ENCODE measurements around the gene B4GALT2. TPM values are rescaled to one million over a fixed set of nuclear protein-coding genes. Genes with fewer than 3 reads are reported as not detected.

Gene B4GALT2
- total RNA-seq, 1 donor = 99.5 TPM

GRCh38 chr1:43977376-43978263 lies 1.4 kb upstream of the B4GALT2 start:
- peaks cover 44% of the 10 kb centered on the region for H3K4me1 ChIP-seq (ENCODE audit: insufficient read depth, low read length)
- peak overlapping the region; percentile 90 for H3K4me2 ChIP-seq (ENCODE audit: insufficient read depth, low read length)
- H3K27me3 ChIP-seq (ENCODE audit: insufficient read depth, low read length) = no peaks in the 10 kb centered on the region
- H3K9me3 ChIP-seq (ENCODE audit: low read depth, low read length) = no peaks in the 10 kb centered on the region
- peaks cover 31% of the 10 kb centered on the region for H3K36me3 ChIP-seq (ENCODE audit: insufficient read depth, low read length)
- peaks cover 47% of the 10 kb centered on the region for H4K20me1 ChIP-seq (ENCODE audit: insufficient read depth, low read length)
- peaks cover 73% of the 10 kb centered on the region for H3K79me2 ChIP-seq (ENCODE audit: insufficient read depth, low read length)
- no peak overlapping the region for H2AFZ ChIP-seq (ENCODE audit: low read length)
- DNase-seq (ENCODE audit: insufficient read length, low spot score, missing footprints) = peak; percentile 76
- no peak overlapping the region for H3K4me3 ChIP-seq (ENCODE audit: insufficient read depth, low read length)
- H3K27ac ChIP-seq (ENCODE audit: low read depth, low read length) = no peak overlapping the region
- TF ChIP-seq, protein P1, sequence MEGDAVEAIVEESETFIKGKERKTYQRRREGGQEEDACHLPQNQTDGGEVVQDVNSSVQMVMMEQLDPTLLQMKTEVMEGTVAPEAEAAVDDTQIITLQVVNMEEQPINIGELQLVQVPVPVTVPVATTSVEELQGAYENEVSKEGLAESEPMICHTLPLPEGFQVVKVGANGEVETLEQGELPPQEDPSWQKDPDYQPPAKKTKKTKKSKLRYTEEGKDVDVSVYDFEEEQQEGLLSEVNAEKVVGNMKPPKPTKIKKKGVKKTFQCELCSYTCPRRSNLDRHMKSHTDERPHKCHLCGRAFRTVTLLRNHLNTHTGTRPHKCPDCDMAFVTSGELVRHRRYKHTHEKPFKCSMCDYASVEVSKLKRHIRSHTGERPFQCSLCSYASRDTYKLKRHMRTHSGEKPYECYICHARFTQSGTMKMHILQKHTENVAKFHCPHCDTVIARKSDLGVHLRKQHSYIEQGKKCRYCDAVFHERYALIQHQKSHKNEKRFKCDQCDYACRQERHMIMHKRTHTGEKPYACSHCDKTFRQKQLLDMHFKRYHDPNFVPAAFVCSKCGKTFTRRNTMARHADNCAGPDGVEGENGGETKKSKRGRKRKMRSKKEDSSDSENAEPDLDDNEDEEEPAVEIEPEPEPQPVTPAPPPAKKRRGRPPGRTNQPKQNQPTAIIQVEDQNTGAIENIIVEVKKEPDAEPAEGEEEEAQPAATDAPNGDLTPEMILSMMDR (IDR thresholded peaks at IDR 0.05; ENCODE audit: extremely low read depth, low read depth, low read length) = no peak

DNA sequence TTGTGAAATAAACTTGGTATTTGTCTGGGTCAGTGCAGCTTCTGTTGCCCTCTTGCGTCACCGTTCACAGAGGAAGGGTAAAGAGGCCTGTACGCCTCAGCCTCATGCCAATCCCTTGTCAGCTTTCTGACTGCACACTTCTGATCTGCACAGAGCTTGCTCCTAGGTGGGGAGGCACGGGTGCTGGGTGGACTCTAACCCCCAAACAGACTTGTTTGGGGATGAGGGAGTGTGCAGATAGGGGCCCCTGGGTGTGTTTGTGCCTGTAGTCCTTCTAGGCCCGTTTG lies 803 bp upstream of the B4GALT2 start:
- TF ChIP-seq, protein P1 (IDR thresholded peaks at IDR 0.05; ENCODE audit: extremely low read depth, low read depth, low read length) = no peak
- Histone ChIP-seq H3K79me2 (ENCODE audit: insufficient read depth, low read length) (peaks cover 79% of the 10 kb centered on the region), H3K4me2 (ENCODE audit: insufficient read depth, low read length) (peak overlapping the region; percentile 90), H4K20me1 (ENCODE audit: insufficient read depth, low read length) (peaks cover 53% of the 10 kb centered on the region), H3K36me3 (ENCODE audit: insufficient read depth, low read length) (peaks cover 31% of the 10 kb centered on the region), H3K27ac (ENCODE audit: low read depth, low read length) (no peak overlapping the region), H2AFZ (ENCODE audit: low read length) (no peak overlapping the region), H3K27me3 (ENCODE audit: insufficient read depth, low read length) (no peaks in the 10 kb centered on the region), H3K9me3 (ENCODE audit: low read depth, low read length) (no peaks in the 10 kb centered on the region), H3K4me1 (ENCODE audit: insufficient read depth, low read length) (peaks cover 44% of the 10 kb centered on the region), H3K4me3 (ENCODE audit: insufficient read depth, low read length) (no peak overlapping the region)
- DNase-seq (ENCODE audit: insufficient read length, low spot score, missing footprints) = peak; percentile 83

DNA sequence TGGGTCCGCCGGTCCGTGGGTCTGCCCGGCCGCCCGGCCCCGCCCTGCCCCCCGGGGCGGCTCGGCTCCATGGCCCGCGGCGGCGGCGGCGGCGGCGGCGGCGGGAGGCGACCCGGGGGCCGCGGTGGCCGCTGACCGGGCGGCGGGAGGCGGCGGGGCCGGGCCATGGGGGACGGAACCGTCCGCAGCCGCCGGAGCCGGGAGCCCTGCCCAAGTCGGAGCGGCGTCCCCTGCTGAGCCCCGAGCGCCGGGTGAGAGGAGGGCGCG lies 184 bp downstream of the B4GALT2 start:
- peaks cover 42% of the 10 kb centered on the region for H3K4me1 ChIP-seq (ENCODE audit: insufficient read depth, low read length)
- no peaks in the 10 kb centered on the region for H3K9me3 ChIP-seq (ENCODE audit: low read depth, low read length)
- no peak for DNase-seq (ENCODE audit: insufficient read length, low spot score, missing footprints)
- H3K36me3 ChIP-seq (ENCODE audit: insufficient read depth, low read length) = peaks cover 33% of the 10 kb centered on the region
- H4K20me1 ChIP-seq (ENCODE audit: insufficient read depth, low read length) = peaks cover 63% of the 10 kb centered on the region
- H3K27ac ChIP-seq (ENCODE audit: low read depth, low read length) = no peak overlapping the region
- TF ChIP-seq, protein P1 (IDR thresholded peaks at IDR 0.05; ENCODE audit: extremely low read depth, low read depth, low read length) = no peak
- H2AFZ ChIP-seq (ENCODE audit: low read length) = no peak overlapping the region
- H3K4me3 ChIP-seq (ENCODE audit: insufficient read depth, low read length) = peak overlapping the region; percentile 73
- H3K79me2 ChIP-seq (ENCODE audit: insufficient read depth, low read length) = peaks cover 82% of the 10 kb centered on the region
- no peaks in the 10 kb centered on the region for H3K27me3 ChIP-seq (ENCODE audit: insufficient read depth, low read length)
- peak overlapping the region; percentile 88 for H3K4me2 ChIP-seq (ENCODE audit: insufficient read depth, low read length)

DNA sequence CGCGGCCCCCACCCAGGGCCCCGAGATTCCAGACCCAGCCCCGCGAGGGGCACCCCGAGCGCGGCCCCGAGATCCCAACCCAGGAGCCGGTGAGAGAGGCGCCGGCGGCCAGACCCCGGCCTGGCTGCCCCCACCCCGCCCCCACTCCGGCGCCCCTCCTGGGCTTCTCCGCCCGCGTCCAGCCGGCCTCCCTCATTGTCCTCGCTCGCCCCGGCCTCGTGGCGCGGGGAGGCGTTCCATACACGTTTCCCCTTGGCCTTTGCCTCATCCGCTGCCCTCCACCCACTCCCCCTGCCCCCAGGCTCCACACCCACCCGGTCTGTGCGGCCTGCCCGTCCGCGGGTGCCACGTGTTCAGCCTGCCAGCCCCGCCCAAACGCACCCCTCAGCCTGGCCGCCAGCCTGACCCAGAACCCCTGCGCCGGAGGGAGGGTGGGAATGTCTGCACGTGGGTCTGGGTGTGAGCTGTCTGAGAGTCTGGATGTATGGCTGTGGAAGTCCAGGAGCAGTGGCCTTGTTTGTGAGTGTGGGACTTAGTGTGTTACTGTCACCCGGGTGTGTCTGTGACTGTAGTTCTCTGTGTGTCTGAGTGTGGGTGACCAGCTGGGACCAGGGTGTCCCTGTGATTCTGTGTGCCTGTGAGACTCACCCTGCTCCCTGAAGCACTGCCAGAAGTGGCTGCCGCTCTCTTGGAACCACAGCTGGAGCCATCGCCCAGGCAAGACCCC lies 681 bp downstream of the B4GALT2 start:
- Histone ChIP-seq H3K27me3 (ENCODE audit: insufficient read depth, low read length) (no peaks in the 10 kb centered on the region), H3K9me3 (ENCODE audit: low read depth, low read length) (no peaks in the 10 kb centered on the region), H3K4me1 (ENCODE audit: insufficient read depth, low read length) (peaks cover 39% of the 10 kb centered on the region), H3K27ac (ENCODE audit: low read depth, low read length) (peak overlapping the region; percentile 54), H3K4me3 (ENCODE audit: insufficient read depth, low read length) (peak overlapping the region; percentile 73), H3K79me2 (ENCODE audit: insufficient read depth, low read length) (peaks cover 82% of the 10 kb centered on the region), H4K20me1 (ENCODE audit: insufficient read depth, low read length) (peaks cover 64% of the 10 kb centered on the region), H3K36me3 (ENCODE audit: insufficient read depth, low read length) (peaks cover 34% of the 10 kb centered on the region), H3K4me2 (ENCODE audit: insufficient read depth, low read length) (peak overlapping the region; percentile 88), H2AFZ (ENCODE audit: low read length) (no peak overlapping the region)
- DNase-seq (ENCODE audit: insufficient read length, low spot score, missing footprints) = peak; percentile 99
- TF ChIP-seq, protein P1 (IDR thresholded peaks at IDR 0.05; ENCODE audit: extremely low read depth, low read depth, low read length) = no peak
